Adrenal gland (tissue), 19 donors: ENCODE results near the gene TRAF3. TPM values are rescaled to one million over a fixed set of nuclear protein-coding genes. Genes with fewer than 3 reads are reported as not detected.
A peak's percentile ranks its signal among the peaks of the same experiment; 100 is the strongest.

Experiments
- DNase-seq, 7 donors: peaks; one replicate each; pipeline ENCODE4 v3.0.0-alpha.2; 2019 to 2020
- H3K27ac ChIP-seq, 5 donors: fragments of 200-600 bp; sonication (generic) in 4 of 5; 1 replicate in 3 of 5; 2 replicates in 2 of 5; pipeline versions ENCODE4 v1.5.1 to v1.8.0; 2016 to 2020; ENCODE audit warnings: mild to moderate bottlenecking in 1 of 5
- H3K27me3 ChIP-seq: fragments of 200-600 bp; 2 replicates; pipeline ENCODE4 v1.8.0; 2021
- H3K36me3 ChIP-seq, 2 donors: fragments of 200-600 bp; replicated peaks in 1 of 2; 1 replicate in 1 of 2; 2 replicates in 1 of 2; pipeline versions ENCODE4 v1.5.1 to v1.8.0; 2018 to 2022
- H3K4me1 ChIP-seq, 2 donors: fragments of 200-600 bp; replicated peaks in 1 of 2; 1 replicate in 1 of 2; 2 replicates in 1 of 2; pipeline versions ENCODE4 v1.5.1 to v1.8.0; 2018 to 2021
- H3K4me3 ChIP-seq, 4 donors: fragments of 200-600 bp; sonication (generic) in 3 of 4; one replicate each; pipeline ENCODE4 v1.5.1; 2016 to 2018
- H3K9me3 ChIP-seq, 3 donors: fragments of 200-600 bp; sonication (generic) in 1 of 3; replicated peaks in 1 of 3; 1 replicate in 2 of 3; 2 replicates in 1 of 3; pipeline versions ENCODE4 v1.5.1 to v1.8.0; 2016 to 2021
- CTCF ChIP-seq, 6 experiments: fragments of 450-650 bp in 4 of 6; fragments of 200-600 bp in 2 of 6; sonication (generic) in 1 of 6; IDR thresholded peaks; 1 replicate in 5 of 6; 2 replicates in 1 of 6; pipeline versions ENCODE4 v1.5.1 to v1.8.0; 2016 to 2021; ENCODE audit warnings: antibody characterized with exemption in 6 of 6, mild to moderate bottlenecking in 2 of 6, moderate library complexity in 1 of 6
- POLR2A ChIP-seq, 2 donors: fragments of 450-650 bp; IDR thresholded peaks; one replicate each; pipeline ENCODE4 v1.6.1; 2017; ENCODE audit warnings: antibody characterized with exemption in 2 of 2, mild to moderate bottlenecking in 2 of 2, moderate library complexity in 1 of 2
- WGBS, 4 donors: extraction: QIAGEN DNeasy Blood & Tissue Kit in 2 of 4; methylation state at CpG; one replicate each; pipeline versions ENCODE4 v1.1.5 to v1.1.7; 2013 to 2017; 5-methylcytosine and 5-hydroxymethylcytosine counted together
- intact Hi-C, 2 donors: fragments of 100-400 bp; cut with DNase I; formaldehyde crosslinking; loops; one replicate each; pipeline versions ENCODE4 v1.14.1 to v1.15.0; 2022 to 2023
- long read RNA-seq, 10 donors: library from polyadenylated mRNA in 3 of 10; unstranded in 2 of 10; stranded (forward) in 1 of 10; transcript quantifications; one replicate each; pipeline ENCODE4 v2.0.0 and lab custom pipeline, GENCODE V29; 2021 to 2026
- polyA plus RNA-seq, 3 donors: library from polyadenylated mRNA; stranded (reverse); fragments of 200-250 nt in 2 of 3; fragments of 350-450 nt in 1 of 3; fragmentation: Illumina TruSeq in 1 of 3; extraction: RNeasy Lipid Tissue Mini Kit (QIAGEN cat#74804) in 1 of 3; gene quantifications; one replicate each; pipeline ENCODE4 v1.2.3, GENCODE V29; 2013 to 2014
- total RNA-seq, 9 donors: library from RNA; depleted of rRNA in 4 of 9; stranded (reverse); fragments of >200 nt in 4 of 9; fragments of 120-200 nt in 1 of 9; fragmentation: NEBNext Ultra II Directional in 1 of 9; extraction: Animal tissue kit (Norgen Biotek cat#: 25700) in 1 of 9; gene quantifications; one replicate each; pipeline versions ENCODE4 v1.1.0 to v1.2.4, GENCODE V29; 2013 to 2023
- donor health status: healthy with polysubstance abuse.
- donor health status: Bipolar disorder and iron deficiency.
- donor health status: DM: yes; HTN: yes; CAD: no.
- donor health status: DM: no; HTN: no; CAD: no.
- donor health status: DM: no; HTN: no; CAD: no.
- donor health status: DM: yes; HTN: yes; CAD: no.

Gene TRAF3
- 10 to 100 TPM in 6 of 9 donors, 1 to 10 TPM in 3; 4.2 to 14.5 (median 11.3) TPM for total RNA-seq
- polyA plus RNA-seq, result 1 to 10 TPM; 3.7 to 9.3 (median 5.1) TPM
- long read RNA-seq, donor 1, result 0 reads
- long read RNA-seq, donor 2, result 0 reads
- long read RNA-seq, donor 3, full-length matches to known transcripts, result 1 of 1 reads
- long read RNA-seq, donor 3, partial matches to known transcripts, result 0 of 1 reads
- long read RNA-seq, donor 3, other reads (novel, unspliced or antisense), result 0 of 1 reads
- long read RNA-seq, donor 4, partial matches to known transcripts, result 0 of 2 reads
- long read RNA-seq, donor 4, other reads (novel, unspliced or antisense), result 1 of 2 reads
- long read RNA-seq, donor 5, partial matches to known transcripts, result 0 of 7 reads
- long read RNA-seq, donor 5, other reads (novel, unspliced or antisense), result 4 of 7 reads
- long read RNA-seq, donor 6, partial matches to known transcripts, result 0 of 3 reads
- long read RNA-seq, donor 6, other reads (novel, unspliced or antisense), result 3 of 3 reads
- long read RNA-seq, donor 7, result 0 reads
- long read RNA-seq, donor 8, partial matches to known transcripts, result 0 of 2 reads
- long read RNA-seq, donor 8, other reads (novel, unspliced or antisense), result 0 of 2 reads
- long read RNA-seq, donor 9, result 0 reads
- long read RNA-seq, donor 10, partial matches to known transcripts, result 0 of 1 reads
- long read RNA-seq, donor 10, other reads (novel, unspliced or antisense), result 0 of 1 reads

GRCh38 chr14:102776761-102777710, at the start of gene TRAF3:
TSS of gene TRAF3 (plus strand) at chr14:102777449. CDS start at chr14:102870202, 92,753 bp downstream.
- intact Hi-C loops, result loop anchor here in 1 of 2 donors (5.0 kb wide), 1 partner anchor 140 kb away; no protein-coding TSS in a partner anchor

GRCh38 chr14:102728501-102728900, 48.7 kb upstream of the TRAF3 start:
- DNase-seq, result peak in 1 of 7 donors; percentile 18
- H3K27me3 ChIP-seq, result no peaks in the 10 kb centered on the region
- intact Hi-C loops, result no loop called here
- peaks cover 0 to 14% of the 10 kb centered on the region in 2 donors for H3K36me3 ChIP-seq
- no peak overlapping the region for H3K27ac ChIP-seq
- TF ChIP-seq POLR2A (IDR thresholded peaks at IDR 0.05) (no peak), CTCF (IDR thresholded peaks at IDR 0.05) (no peak)
- H3K4me1 ChIP-seq, result no peaks in the 10 kb centered on the region
- H3K4me3 ChIP-seq, result no peak overlapping the region
- 71 to 80% (median 75%) methylated on average over 5 to 6 of the region's 6 CpGs for WGBS, 4 donors
- no peaks in the 10 kb centered on the region for H3K9me3 ChIP-seq

More at GRCh38 chr14:102776761-102777710, at the start of gene TRAF3:
- no peaks in the 10 kb centered on the region for H3K36me3 ChIP-seq
- TF ChIP-seq CTCF (IDR thresholded peaks at IDR 0.05) (peak in 1 of 6 experiments; percentile 4), POLR2A (IDR thresholded peaks at IDR 0.05) (peak in 1 of 2 donors; percentile 21)
- H3K27me3 ChIP-seq, result no peaks in the 10 kb centered on the region
- H3K4me1 ChIP-seq, result peaks cover 0 to 23% of the 10 kb centered on the region in 2 donors
- H3K27ac ChIP-seq, result peak within 1 kb of the TSS in 4 of 5 donors; percentile 48 to 90 (median 73)
- no peaks in the 10 kb centered on the region for H3K9me3 ChIP-seq
- 12 to 80% (median 45%) methylated on average over 1 to 152 of the region's 163 CpGs for WGBS, 4 donors
- DNase-seq, result peak; percentile 53 to 73 (median 63)
- H3K4me3 ChIP-seq, result peak within 1 kb of the TSS in 3 of 4 donors; percentile 48 to 97 (median 65)

GRCh38 chr14:102729268-102729667, 48.0 kb upstream of the TRAF3 start:
- H3K27me3 ChIP-seq, result no peaks in the 10 kb centered on the region
- H3K4me1 ChIP-seq, result no peaks in the 10 kb centered on the region
- no peak overlapping the region for H3K4me3 ChIP-seq
- peak in 1 of 7 donors; percentile 18 for DNase-seq
- H3K36me3 ChIP-seq, result peaks cover 0 to 14% of the 10 kb centered on the region in 2 donors
- WGBS, 4 donors, result 87 to 94% (median 93%) methylated on average over 6 of the region's 6 CpGs
- no peak for TF ChIP-seq CTCF (IDR thresholded peaks at IDR 0.05)
- TF ChIP-seq POLR2A (IDR thresholded peaks at IDR 0.05), result no peak
- intact Hi-C loops, result no loop called here
- no peaks in the 10 kb centered on the region for H3K9me3 ChIP-seq
- H3K27ac ChIP-seq, result no peak overlapping the region
